HL-60 (cell line): ENCODE data around the gene POLG. TPM values are rescaled to one million over a fixed set of nuclear protein-coding genes. Genes with fewer than 3 reads are reported as not detected.
"Not testable (repeated sequence)": the region's sequence is repeated elsewhere in the genome, so short reads cannot be mapped to it uniquely, and the experiment has no call there.

Source experiments
- DNase-seq, 2 experiments: peaks; one replicate each; pipeline ENCODE4 v3.0.0-alpha.2; 2010 to 2020; ENCODE audit warnings: low read depth in 1 of 2, low spot score in 1 of 2
- H3K27ac ChIP-seq: fragments of 250-450 bp; sonication (Bioruptor Pico); replicated peaks from 2 replicates; pipeline ENCODE4 v1.5.1; 2020; ENCODE audit warnings: mild to moderate bottlenecking, moderate library complexity
- H3K27me3 ChIP-seq: fragments of 250-450 bp; sonication (Bioruptor Pico); 2 replicates; pipeline ENCODE4 v1.5.1; 2021; ENCODE audit warnings: mild to moderate bottlenecking, moderate library complexity; ENCODE audit not compliant: insufficient read depth, poor library complexity, severe bottlenecking
- H3K4me3 ChIP-seq: replicated peaks from 2 replicates; pipeline ENCODE4 v1.5.1; 2011; ENCODE audit warnings: mild to moderate bottlenecking, control low read depth, low read length; ENCODE audit not compliant: insufficient read depth
- GABPA ChIP-seq: IDR thresholded peaks from 2 replicates; pipeline ENCODE4 v1.6.1; 2012; ENCODE audit warnings: low read depth
- POLR2AphosphoS5 ChIP-seq: IDR thresholded peaks from 2 replicates; pipeline ENCODE4 v1.6.1; 2012; ENCODE audit warnings: low read depth
- SPI1 ChIP-seq: IDR thresholded peaks from 2 replicates; pipeline ENCODE4 v1.6.1; 2012; ENCODE audit warnings: low read depth, mild to moderate bottlenecking, borderline replicate concordance
- microRNA-seq: library from miRNA; unstranded; fragments of <30 nt; microRNA quantifications from one replicate; pipeline ENCODE4, GENCODE V29; 2018
- TF ChIP-seq, protein P1 (sequence below): IDR thresholded peaks from 2 replicates; pipeline ENCODE4 v1.6.1; 2012; ENCODE audit warnings: low read depth; ENCODE audit not compliant: insufficient replicate concordance
- TF ChIP-seq, protein P2 (sequence below): IDR thresholded peaks from one replicate; pipeline ENCODE4 v1.5.1; 2011; ENCODE audit warnings: low read length, control low read depth, inconsistent platforms; ENCODE audit not compliant: insufficient read depth

POLG gene

DNA sequence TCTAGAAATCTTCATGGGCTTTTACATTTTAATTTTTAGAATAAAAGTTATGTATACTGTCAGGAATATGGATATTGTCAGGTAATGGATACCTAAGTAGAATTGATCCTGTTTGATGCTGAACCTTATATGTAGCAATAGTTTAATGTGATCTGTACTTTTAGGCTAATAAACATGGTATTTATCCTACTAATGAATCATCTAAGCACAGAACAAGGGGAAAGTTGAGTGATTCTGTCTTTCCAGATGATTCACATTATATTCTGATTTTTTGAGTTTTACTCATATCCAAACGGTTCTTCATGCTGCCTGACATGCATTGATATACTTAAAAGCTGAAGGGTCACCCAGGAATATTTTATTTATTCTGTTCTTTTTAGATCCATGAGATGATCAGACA is 56.3 kb downstream of the POLG start:
- no peak overlapping the region for H3K4me3 ChIP-seq
- no peak overlapping the region for H3K27ac ChIP-seq
- TF ChIP-seq GABPA (no peak), POLR2AphosphoS5 (no peak), SPI1 (no peak)
- TF ChIP-seq, protein P1, sequence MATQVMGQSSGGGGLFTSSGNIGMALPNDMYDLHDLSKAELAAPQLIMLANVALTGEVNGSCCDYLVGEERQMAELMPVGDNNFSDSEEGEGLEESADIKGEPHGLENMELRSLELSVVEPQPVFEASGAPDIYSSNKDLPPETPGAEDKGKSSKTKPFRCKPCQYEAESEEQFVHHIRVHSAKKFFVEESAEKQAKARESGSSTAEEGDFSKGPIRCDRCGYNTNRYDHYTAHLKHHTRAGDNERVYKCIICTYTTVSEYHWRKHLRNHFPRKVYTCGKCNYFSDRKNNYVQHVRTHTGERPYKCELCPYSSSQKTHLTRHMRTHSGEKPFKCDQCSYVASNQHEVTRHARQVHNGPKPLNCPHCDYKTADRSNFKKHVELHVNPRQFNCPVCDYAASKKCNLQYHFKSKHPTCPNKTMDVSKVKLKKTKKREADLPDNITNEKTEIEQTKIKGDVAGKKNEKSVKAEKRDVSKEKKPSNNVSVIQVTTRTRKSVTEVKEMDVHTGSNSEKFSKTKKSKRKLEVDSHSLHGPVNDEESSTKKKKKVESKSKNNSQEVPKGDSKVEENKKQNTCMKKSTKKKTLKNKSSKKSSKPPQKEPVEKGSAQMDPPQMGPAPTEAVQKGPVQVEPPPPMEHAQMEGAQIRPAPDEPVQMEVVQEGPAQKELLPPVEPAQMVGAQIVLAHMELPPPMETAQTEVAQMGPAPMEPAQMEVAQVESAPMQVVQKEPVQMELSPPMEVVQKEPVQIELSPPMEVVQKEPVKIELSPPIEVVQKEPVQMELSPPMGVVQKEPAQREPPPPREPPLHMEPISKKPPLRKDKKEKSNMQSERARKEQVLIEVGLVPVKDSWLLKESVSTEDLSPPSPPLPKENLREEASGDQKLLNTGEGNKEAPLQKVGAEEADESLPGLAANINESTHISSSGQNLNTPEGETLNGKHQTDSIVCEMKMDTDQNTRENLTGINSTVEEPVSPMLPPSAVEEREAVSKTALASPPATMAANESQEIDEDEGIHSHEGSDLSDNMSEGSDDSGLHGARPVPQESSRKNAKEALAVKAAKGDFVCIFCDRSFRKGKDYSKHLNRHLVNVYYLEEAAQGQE, result no peak
- TF ChIP-seq, protein P2, sequence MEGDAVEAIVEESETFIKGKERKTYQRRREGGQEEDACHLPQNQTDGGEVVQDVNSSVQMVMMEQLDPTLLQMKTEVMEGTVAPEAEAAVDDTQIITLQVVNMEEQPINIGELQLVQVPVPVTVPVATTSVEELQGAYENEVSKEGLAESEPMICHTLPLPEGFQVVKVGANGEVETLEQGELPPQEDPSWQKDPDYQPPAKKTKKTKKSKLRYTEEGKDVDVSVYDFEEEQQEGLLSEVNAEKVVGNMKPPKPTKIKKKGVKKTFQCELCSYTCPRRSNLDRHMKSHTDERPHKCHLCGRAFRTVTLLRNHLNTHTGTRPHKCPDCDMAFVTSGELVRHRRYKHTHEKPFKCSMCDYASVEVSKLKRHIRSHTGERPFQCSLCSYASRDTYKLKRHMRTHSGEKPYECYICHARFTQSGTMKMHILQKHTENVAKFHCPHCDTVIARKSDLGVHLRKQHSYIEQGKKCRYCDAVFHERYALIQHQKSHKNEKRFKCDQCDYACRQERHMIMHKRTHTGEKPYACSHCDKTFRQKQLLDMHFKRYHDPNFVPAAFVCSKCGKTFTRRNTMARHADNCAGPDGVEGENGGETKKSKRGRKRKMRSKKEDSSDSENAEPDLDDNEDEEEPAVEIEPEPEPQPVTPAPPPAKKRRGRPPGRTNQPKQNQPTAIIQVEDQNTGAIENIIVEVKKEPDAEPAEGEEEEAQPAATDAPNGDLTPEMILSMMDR, result no peak
- no peak for DNase-seq
- no peaks in the 10 kb centered on the region for H3K27me3 ChIP-seq

DNA sequence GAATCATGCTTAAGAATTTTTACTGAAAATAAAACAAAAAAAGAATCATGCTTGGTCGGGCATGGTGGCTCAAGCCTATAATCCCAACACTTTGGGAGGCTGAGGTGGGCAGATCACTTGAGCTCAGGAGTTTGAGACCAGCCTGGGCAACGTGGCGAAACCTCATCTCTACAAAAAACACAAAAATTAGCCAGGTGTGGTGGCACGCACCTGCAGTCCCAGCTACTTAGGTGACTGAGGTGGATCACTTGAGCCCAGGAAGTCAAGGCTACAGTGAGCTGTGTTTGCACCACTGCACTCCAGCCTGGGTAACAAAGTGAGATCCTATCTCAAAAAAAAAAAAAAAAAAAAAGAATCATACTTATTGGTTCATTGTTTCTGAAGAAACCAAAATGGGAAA is 57.3 kb downstream of the POLG start:
- H3K27ac ChIP-seq, H3K4me3 ChIP-seq, DNase-seq, H3K27me3 ChIP-seq: not testable (repeated sequence)

Small RNA genes lying within 50 kb of the gene (microRNA-seq; reads per million reads assigned to microRNA genes)
- not detected for gene MIR6766
- gene MIR9-3, result not detected
